HEK293 (cell line): ENCODE results near the gene PPP1R10.

Source experiments
- ATF2 ChIP-seq: fragments of 450-650 bp; formaldehyde crosslinking; IDR thresholded peaks from 2 replicates; pipeline ENCODE4 v1.5.1; 2016; ENCODE audit warnings: missing biosample characterization, missing genetic modification characterization, low read depth
- HIC1 ChIP-seq: fragments of 450-650 bp; formaldehyde crosslinking; IDR thresholded peaks from 2 replicates; pipeline ENCODE4 v1.5.1; 2016; ENCODE audit warnings: missing biosample characterization, missing genetic modification characterization
- KLF7 ChIP-seq: fragments of 450-650 bp; formaldehyde crosslinking; IDR thresholded peaks from 2 replicates; pipeline ENCODE4 v1.5.1; 2016; ENCODE audit warnings: missing biosample characterization, missing genetic modification characterization, borderline replicate concordance
- KLF8 ChIP-seq: fragments of 450-650 bp; formaldehyde crosslinking; IDR thresholded peaks from 2 replicates; pipeline ENCODE4 v1.5.1; 2016; ENCODE audit warnings: missing biosample characterization, missing genetic modification characterization
- PRDM10 ChIP-seq: fragments of 450-650 bp; formaldehyde crosslinking; IDR thresholded peaks from 2 replicates; pipeline ENCODE4 v1.5.1; 2016; ENCODE audit warnings: missing biosample characterization, missing genetic modification characterization
- TRIM28 ChIP-seq: IDR thresholded peaks from 2 replicates; pipeline ENCODE4 v1.6.1; 2011; ENCODE audit warnings: low read length, control low read depth, borderline replicate concordance
- ZBTB20 ChIP-seq: fragments of 450-650 bp; formaldehyde crosslinking; IDR thresholded peaks from 2 replicates; pipeline ENCODE4 v1.5.1; 2016; ENCODE audit warnings: missing biosample characterization, missing genetic modification characterization
- ZBTB7A ChIP-seq: fragments of 450-650 bp; formaldehyde crosslinking; IDR thresholded peaks from 2 replicates; pipeline ENCODE4 v1.5.1; 2016; ENCODE audit warnings: low read depth, missing biosample characterization, missing genetic modification characterization
- ZFHX2 ChIP-seq: fragments of 450-650 bp; formaldehyde crosslinking; conservative IDR thresholded peaks from 2 replicates; pipeline ENCODE4 v1.5.1; 2016; ENCODE audit warnings: missing biosample characterization, missing genetic modification characterization
- ZNF324 ChIP-seq: fragments of 450-650 bp; formaldehyde crosslinking; IDR thresholded peaks from 2 replicates; pipeline ENCODE4 v1.5.1; 2016; ENCODE audit warnings: missing biosample characterization, missing genetic modification characterization
- ZNF398 ChIP-seq: fragments of 450-650 bp; formaldehyde crosslinking; IDR thresholded peaks from 2 replicates; pipeline ENCODE4 v1.5.1; 2017; ENCODE audit warnings: missing biosample characterization, missing genetic modification characterization
- ZNF433 ChIP-seq: fragments of 450-650 bp; formaldehyde crosslinking; IDR thresholded peaks from 2 replicates; pipeline ENCODE4 v1.5.1; 2016; ENCODE audit warnings: missing biosample characterization, missing genetic modification characterization, low read depth
- ZNF513 ChIP-seq: fragments of 450-650 bp; IDR thresholded peaks from 2 replicates; pipeline ENCODE4 v1.5.1; 2018; ENCODE audit warnings: missing biosample characterization, missing genetic modification characterization
- ZNF571 ChIP-seq: fragments of 450-650 bp; formaldehyde crosslinking; IDR thresholded peaks from 2 replicates; pipeline ENCODE4 v1.5.0; 2017; ENCODE audit warnings: missing biosample characterization, missing genetic modification characterization
- ZNF645 ChIP-seq: fragments of 450-650 bp; formaldehyde crosslinking; IDR thresholded peaks from 2 replicates; pipeline ENCODE4; 2016; ENCODE audit warnings: missing biosample characterization, missing genetic modification characterization
- ZNF660 ChIP-seq: fragments of 450-650 bp; IDR thresholded peaks from 2 replicates; pipeline ENCODE4 v1.5.1; 2018; ENCODE audit warnings: missing biosample characterization, mild to moderate bottlenecking, missing genetic modification characterization
- ZNF837 ChIP-seq: fragments of 450-650 bp; formaldehyde crosslinking; IDR thresholded peaks from 2 replicates; pipeline ENCODE4 v1.5.1; 2016; ENCODE audit warnings: missing biosample characterization, missing genetic modification characterization
- ZXDB ChIP-seq: fragments of 450-650 bp; formaldehyde crosslinking; IDR thresholded peaks from 2 replicates; pipeline ENCODE4 v1.5.1; 2016; ENCODE audit warnings: missing biosample characterization, missing genetic modification characterization

Gene PPP1R10

GRCh38 chr6:30614843-30615218 lies 2.2 kb downstream of the PPP1R10 start (continued):
- TF ChIP-seq PRDM10 (tag by site-specific recombination): peak; percentile 95
- peak; percentile 38; the same call in 1 of the 2 replicates for TF ChIP-seq KLF8 (tag by site-specific recombination)
- TF ChIP-seq ZNF660 (tag by site-specific recombination): peak; percentile 77; the same call in 1 of the 2 replicates
- TF ChIP-seq ZNF645: no peak
- TF ChIP-seq KLF7 (tag by site-specific recombination): 0 out of 2 replicates have a peak, but pooled peaks have one; percentile 12
- TF ChIP-seq ZBTB20 (tag by site-specific recombination): 0 out of 2 replicates have a peak, but pooled peaks have one; percentile 15
- no peak for TF ChIP-seq ZBTB7A (tag by site-specific recombination)
- TF ChIP-seq HIC1: 0 out of 2 replicates have a peak, but pooled peaks have one; percentile 40
- peak; percentile 26; the same call in 1 of the 2 replicates for TF ChIP-seq ZFHX2
- TF ChIP-seq ZNF324 (tag by site-specific recombination): no peak
- no peak for TF ChIP-seq ZNF571 (tag by site-specific recombination)
- TF ChIP-seq ZNF837 (tag by site-specific recombination): no peak
- no peak for TF ChIP-seq ZNF398
- no peak for TF ChIP-seq ZNF433 (tag by site-specific recombination)
- TF ChIP-seq ZNF513: peak; percentile 47; the same call in 1 of the 2 replicates
- peak; percentile 71; the same call in 1 of the 2 replicates for TF ChIP-seq ZXDB (tag by site-specific recombination)
- TF ChIP-seq TRIM28: 0 out of 2 replicates have a peak, but pooled peaks have one; percentile 36
- TF ChIP-seq ATF2: peak; percentile 96
